ENCODE measurements around the gene RHOH.

DNA sequence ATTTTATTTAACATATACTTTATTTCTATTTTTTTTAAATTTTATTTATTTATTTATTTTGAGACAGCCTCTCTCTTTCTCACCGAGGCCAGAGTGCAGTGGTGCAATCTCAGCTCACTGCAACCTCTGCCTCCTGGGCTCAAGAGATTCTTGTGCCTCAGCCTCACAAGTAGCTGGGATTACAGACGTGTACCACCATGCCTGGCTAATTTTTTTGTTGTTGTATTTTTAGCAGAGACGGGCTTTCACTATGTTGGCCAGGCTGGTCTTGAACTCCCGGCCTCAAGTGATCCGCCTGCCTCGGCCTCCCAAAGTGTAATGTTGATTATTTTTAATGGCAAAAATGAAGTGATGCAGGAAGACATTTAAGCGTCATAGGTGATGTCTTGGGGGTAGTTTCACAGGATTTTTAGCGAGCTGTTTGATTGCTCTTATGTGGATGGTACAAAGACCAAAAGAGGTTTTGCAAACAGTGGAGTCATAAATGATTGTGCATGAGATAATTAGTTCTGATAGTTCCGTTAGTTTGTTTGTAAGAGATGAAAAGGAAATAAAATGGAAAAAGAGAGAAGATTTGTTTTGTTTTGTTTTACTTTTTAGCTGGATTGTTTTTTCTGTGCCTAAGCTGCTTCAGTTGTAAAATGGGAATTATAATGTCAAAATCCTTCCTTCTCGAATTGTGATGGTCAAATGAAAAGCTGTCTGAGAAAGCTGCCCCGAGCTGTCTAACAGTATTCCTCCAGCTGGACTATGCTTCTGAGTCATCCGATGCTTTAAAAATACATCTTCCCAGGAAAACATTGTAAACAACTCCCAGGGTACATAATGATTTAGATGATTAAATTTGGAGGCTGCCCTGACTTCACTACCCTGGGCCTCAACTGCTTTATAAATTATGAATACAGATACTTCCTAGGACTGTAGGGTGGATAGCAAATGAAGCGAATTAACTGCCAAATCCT is 14.7 kb downstream of the RHOH start:
- TF ChIP-seq POLR2A (IDR thresholded peaks at IDR 0.05; ENCODE audit: low read length) (no peak), GATA1 (IDR thresholded peaks at IDR 0.05; ENCODE audit: low read depth, low read length) (no peak)
